Mononuclear cell (primary cell): ENCODE data around the gene STARD10. TPM values are rescaled to one million over a fixed set of nuclear protein-coding genes. Genes with fewer than 3 reads are reported as not detected.

Experiments
- H3K27me3 ChIP-seq: 2 replicates; pipeline ENCODE4 v1.6.0; 2011; ENCODE audit warnings: low read length, control low read depth; ENCODE audit not compliant: insufficient read depth
- H3K4me1 ChIP-seq: 2 replicates; pipeline ENCODE4 v1.5.1; 2011; ENCODE audit warnings: mild to moderate bottlenecking, low read length, control low read depth; ENCODE audit not compliant: insufficient read depth
- H3K4me3 ChIP-seq: 2 replicates; pipeline ENCODE4 v1.5.1; 2011; ENCODE audit warnings: mild to moderate bottlenecking, low read length, moderate library complexity
- H3K9me3 ChIP-seq: 2 replicates; pipeline ENCODE4 v1.5.1; 2011; ENCODE audit warnings: low read depth, mild to moderate bottlenecking, control low read depth, low read length
- total RNA-seq: library from RNA; depleted of rRNA; stranded (reverse); fragments of >200 nt; gene quantifications from one replicate; pipeline ENCODE4 v1.2.3, GENCODE V29; 2012

Gene STARD10
- total RNA-seq, 1 donor = 10.2 TPM

DNA sequence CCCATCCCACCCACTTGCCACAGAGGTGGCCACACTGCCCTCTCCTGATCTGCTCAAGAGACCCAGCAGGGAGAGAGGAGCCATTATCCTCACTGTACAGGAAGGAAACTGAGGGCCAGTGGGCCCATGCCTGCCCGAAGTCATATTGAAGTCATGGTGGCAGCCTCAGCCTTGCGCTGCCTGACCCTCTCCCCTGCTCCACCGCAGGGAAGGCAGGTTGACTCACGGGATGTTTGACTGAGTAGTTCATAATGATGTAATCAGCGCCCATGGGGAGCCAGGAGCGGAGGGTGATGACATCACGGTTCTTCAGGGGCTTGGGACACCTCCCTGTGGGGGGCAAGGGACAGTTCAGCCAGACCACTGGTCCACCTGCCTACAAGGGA is 35.5 kb downstream of the STARD10 start:
- Histone ChIP-seq H3K9me3 (no peaks in the 10 kb centered on the region), H3K27me3 (no peaks in the 10 kb centered on the region), H3K4me1 (peaks cover 17% of the 10 kb centered on the region), H3K4me3 (no peak overlapping the region)

DNA sequence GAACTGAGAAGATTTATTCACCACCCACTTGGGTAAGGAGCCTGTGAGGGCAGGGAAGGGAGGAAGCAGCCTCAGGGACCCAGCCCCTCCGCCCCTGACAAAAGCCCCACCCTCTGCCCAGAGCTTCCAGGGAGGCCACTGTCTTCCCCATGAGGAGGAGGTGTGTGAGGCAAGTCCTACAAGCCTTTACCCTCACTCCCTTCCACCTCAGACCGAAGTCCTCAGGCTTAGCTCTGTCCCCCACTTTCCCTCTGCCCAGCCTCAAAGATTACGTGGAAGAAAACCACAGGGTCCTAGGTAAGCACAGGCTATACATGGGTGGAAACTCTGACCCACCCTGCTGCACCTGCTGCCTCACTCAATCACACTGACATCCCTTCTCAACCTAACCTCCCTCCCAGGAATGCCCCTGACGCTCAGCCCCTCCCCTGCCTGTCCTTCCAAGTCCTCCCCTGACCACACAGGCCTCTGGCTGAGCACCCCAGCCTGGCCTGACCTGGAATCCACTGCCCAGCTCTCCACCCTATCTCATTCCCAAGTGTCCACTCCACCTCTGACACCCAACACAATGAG is 38.0 kb downstream of the STARD10 start:
- H3K27me3 ChIP-seq = no peaks in the 10 kb centered on the region
- no peaks in the 10 kb centered on the region for H3K9me3 ChIP-seq
- no peak overlapping the region for H3K4me3 ChIP-seq
- H3K4me1 ChIP-seq = peaks cover 31% of the 10 kb centered on the region

DNA sequence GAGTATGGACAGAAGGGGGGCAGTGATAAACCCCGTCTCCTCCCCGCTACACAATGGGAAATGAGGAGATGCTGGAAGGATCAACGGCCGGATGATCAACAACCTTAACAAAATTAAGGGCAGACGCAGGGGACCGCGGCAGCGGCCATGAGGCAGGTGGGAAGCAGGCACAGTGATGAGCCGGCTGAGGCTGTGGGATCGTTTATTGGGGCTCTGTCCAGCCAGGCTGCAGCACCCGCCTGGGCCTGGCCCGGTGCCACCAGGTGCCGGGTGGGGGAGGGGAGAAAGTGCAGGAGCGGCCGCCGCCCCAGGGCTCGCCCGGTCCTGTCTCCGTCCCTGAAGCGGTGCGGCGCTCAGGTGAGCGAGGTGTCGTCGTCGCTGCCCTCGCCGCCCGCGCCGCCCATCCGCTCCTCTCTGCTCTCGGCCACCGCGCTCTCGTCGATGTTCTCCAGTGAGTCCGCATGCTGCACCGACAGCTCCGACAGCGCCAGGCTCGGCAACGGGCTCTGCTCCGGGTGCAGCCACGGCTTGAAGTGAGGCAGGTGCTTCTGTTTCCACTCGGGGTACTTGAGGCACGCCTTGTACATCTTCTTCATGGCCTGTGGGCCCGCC is 39.2 kb downstream of the STARD10 start:
- Histone ChIP-seq H3K4me3 (no peak overlapping the region), H3K27me3 (no peaks in the 10 kb centered on the region), H3K4me1 (peaks cover 38% of the 10 kb centered on the region), H3K9me3 (no peaks in the 10 kb centered on the region)

GRCh38 chr11:72754149-72754543 is 39.7 kb downstream of the STARD10 start:
- Histone ChIP-seq H3K9me3 (no peaks in the 10 kb centered on the region), H3K4me1 (peaks cover 43% of the 10 kb centered on the region), H3K4me3 (no peak overlapping the region), H3K27me3 (no peaks in the 10 kb centered on the region)

- no peaks in the 10 kb centered on the region for H3K27me3 ChIP-seq
- H3K4me1 ChIP-seq = peaks cover 49% of the 10 kb centered on the region
- H3K4me3 ChIP-seq = no peak overlapping the region
- no peaks in the 10 kb centered on the region for H3K9me3 ChIP-seq
Measured at GRCh38 chr11:72753341-72754148, 40.3 kb downstream of the STARD10 start.

- H3K9me3 ChIP-seq = no peaks in the 10 kb centered on the region
- peaks cover 50% of the 10 kb centered on the region for H3K4me1 ChIP-seq
- peak within 1 kb of the TSS; percentile 92 for H3K4me3 ChIP-seq
- H3K27me3 ChIP-seq = no peaks in the 10 kb centered on the region
Measured at GRCh38 chr11:72752088-72752914, 41.5 kb downstream of the STARD10 start, which contains the start of gene ARAP1. ARAP1 (minus strand) TSS chr11:72752408; CDS start chr11:72727128, 25,280 bp downstream.

- Histone ChIP-seq H3K4me1 (peaks cover 50% of the 10 kb centered on the region), H3K9me3 (no peaks in the 10 kb centered on the region), H3K27me3 (no peaks in the 10 kb centered on the region), H3K4me3 (peak overlapping the region; percentile 92)
Measured at GRCh38 chr11:72751116-72752087, 42.4 kb downstream of the STARD10 start.

- no peaks in the 10 kb centered on the region for H3K9me3 ChIP-seq
- no peak overlapping the region for H3K4me3 ChIP-seq
- H3K27me3 ChIP-seq = no peaks in the 10 kb centered on the region
- peaks cover 52% of the 10 kb centered on the region for H3K4me1 ChIP-seq
Measured at GRCh38 chr11:72750556-72751115, 43.2 kb downstream of the STARD10 start.

- Histone ChIP-seq H3K27me3 (no peaks in the 10 kb centered on the region), H3K4me3 (no peak overlapping the region), H3K4me1 (peaks cover 56% of the 10 kb centered on the region), H3K9me3 (no peaks in the 10 kb centered on the region)
Measured at GRCh38 chr11:72750086-72750485, 43.8 kb downstream of the STARD10 start.

GRCh38 chr11:72747289-72747855 is 46.5 kb downstream of the STARD10 start:
- Histone ChIP-seq H3K27me3 (no peaks in the 10 kb centered on the region), H3K4me3 (no peak overlapping the region), H3K9me3 (no peaks in the 10 kb centered on the region), H3K4me1 (peaks cover 67% of the 10 kb centered on the region)

DNA sequence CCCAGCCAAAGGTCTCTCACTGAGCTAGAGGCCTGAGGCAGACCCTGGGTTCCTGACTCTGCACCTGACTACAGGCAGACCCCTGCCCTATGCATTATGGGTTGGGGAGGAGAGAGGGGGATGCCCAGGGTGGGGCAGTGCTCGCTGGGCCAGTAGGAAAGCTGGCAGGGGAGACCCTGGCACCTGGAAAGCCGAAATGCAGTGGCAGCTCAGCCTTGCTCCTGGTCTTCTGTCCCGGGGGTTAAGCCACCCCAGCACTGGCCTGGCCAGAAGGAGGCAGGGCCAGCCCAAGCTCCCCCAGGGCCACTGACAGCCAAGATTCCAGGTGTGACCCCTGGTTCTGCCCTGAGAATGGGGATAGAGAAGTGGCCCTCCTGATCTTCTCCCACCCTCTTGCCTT is 47.0 kb downstream of the STARD10 start:
- no peaks in the 10 kb centered on the region for H3K9me3 ChIP-seq
- H3K4me1 ChIP-seq = peaks cover 71% of the 10 kb centered on the region
- H3K4me3 ChIP-seq = no peak overlapping the region
- no peaks in the 10 kb centered on the region for H3K27me3 ChIP-seq

GRCh38 chr11:72745925-72746550 is 47.8 kb downstream of the STARD10 start:
- Histone ChIP-seq H3K4me1 (peaks cover 71% of the 10 kb centered on the region), H3K4me3 (no peak overlapping the region), H3K27me3 (no peaks in the 10 kb centered on the region), H3K9me3 (no peaks in the 10 kb centered on the region)

DNA sequence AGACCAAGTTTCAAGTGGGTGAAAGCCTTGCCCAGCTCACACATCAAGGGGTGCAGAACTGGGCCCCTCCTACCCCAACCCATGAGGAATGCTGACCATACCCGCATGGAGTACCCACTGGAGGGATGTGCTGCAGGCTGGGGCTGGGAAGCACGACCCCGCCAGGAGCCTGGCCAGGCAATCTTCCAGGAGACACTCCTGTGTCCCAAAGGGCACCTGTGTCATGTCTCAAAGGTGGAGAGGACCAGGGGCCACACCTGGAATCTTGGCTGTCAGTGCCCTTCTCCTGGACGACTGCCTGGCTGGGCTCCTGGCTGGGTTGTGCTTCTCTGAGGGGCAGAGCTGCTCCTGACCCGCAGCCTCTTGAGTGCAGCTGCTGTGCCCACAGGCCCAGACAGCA is 48.3 kb downstream of the STARD10 start:
- no peaks in the 10 kb centered on the region for H3K9me3 ChIP-seq
- H3K4me3 ChIP-seq = no peak overlapping the region
- no peaks in the 10 kb centered on the region for H3K27me3 ChIP-seq
- H3K4me1 ChIP-seq = peaks cover 71% of the 10 kb centered on the region
